Neural cell (in vitro differentiated cells): ENCODE results near the gene DSCAML1. TPM values are rescaled to one million over a fixed set of nuclear protein-coding genes. Genes with fewer than 3 reads are reported as not detected.

Source experiments
- H2AFZ ChIP-seq: fragments of 200-600, 300-800 bp; sonication (generic), shearing (Covaris generic); 2 replicates; pipeline ENCODE4 v1.6.0; 2014; ENCODE audit warnings: low read depth, mild to moderate bottlenecking, antibody characterized with exemption, low read length, moderate library complexity
- H3F3A ChIP-seq: fragments of 200-600 bp; shearing (Covaris generic); 2 replicates; pipeline ENCODE4 v1.6.1; 2016; ENCODE audit warnings: mild to moderate bottlenecking, moderate library complexity, mixed read lengths, antibody characterized with exemption, low read length; ENCODE audit not compliant: insufficient read depth, poor library complexity, severe bottlenecking
- H3K27ac ChIP-seq: fragments of 200-600, 300-800 bp; sonication (generic), shearing (Covaris generic); 2 replicates; pipeline ENCODE4 v1.5.1; 2014; ENCODE audit warnings: mild to moderate bottlenecking, low read length, moderate library complexity
- H3K27me3 ChIP-seq: fragments of 300-800, 200-600 bp; sonication (generic), shearing (Covaris generic); 2 replicates; pipeline ENCODE4 v1.6.0; 2014; ENCODE audit warnings: mild to moderate bottlenecking, low read depth, low read length, moderate library complexity; ENCODE audit not compliant: insufficient read depth
- H3K36me3 ChIP-seq: fragments of 300-800, 200-600 bp; sonication (generic), shearing (Covaris generic); 2 replicates; pipeline ENCODE4 v1.5.1; 2014; ENCODE audit warnings: mild to moderate bottlenecking, antibody characterized with exemption, low read length, moderate library complexity; ENCODE audit not compliant: insufficient read depth
- H3K4me2 ChIP-seq: fragments of 300-800, 200-600 bp; sonication (generic), shearing (Covaris generic); 2 replicates; pipeline ENCODE4 v1.6.0; 2014; ENCODE audit warnings: mild to moderate bottlenecking, low read length
- H3K4me3 ChIP-seq: fragments of 300-800, 200-600 bp; sonication (generic), shearing (Covaris generic); 2 replicates; pipeline ENCODE4 v1.5.1; 2014; ENCODE audit warnings: mild to moderate bottlenecking, low read length, moderate library complexity
- H3K79me2 ChIP-seq: fragments of 200-600 bp; shearing (Covaris generic); replicated peaks from 2 replicates; pipeline ENCODE4 v1.6.0; 2014; ENCODE audit warnings: mild to moderate bottlenecking, low read length, moderate library complexity; ENCODE audit not compliant: insufficient read depth
- H3K9ac ChIP-seq: fragments of 300-800, 200-600 bp; sonication (generic), shearing (Covaris generic); 2 replicates; pipeline ENCODE4 v1.6.1; 2016; ENCODE audit warnings: mild to moderate bottlenecking, low read length, mixed read lengths
- H3K9me2 ChIP-seq: fragments of 200-600 bp; shearing (Covaris generic); 2 replicates; pipeline ENCODE4 v1.6.1; 2016; ENCODE audit warnings: mild to moderate bottlenecking, low read length, mixed read lengths; ENCODE audit not compliant: insufficient read depth
- H3K9me3 ChIP-seq: fragments of 200-600, 300-800 bp; sonication (generic), shearing (Covaris generic); 2 replicates; pipeline ENCODE4 v1.6.1; 2016; ENCODE audit warnings: mild to moderate bottlenecking, mixed run types, low read length, moderate library complexity, mixed read lengths
- H4K20me1 ChIP-seq: fragments of 200-600 bp; shearing (Covaris generic); 2 replicates; pipeline ENCODE4 v1.6.1; 2016; ENCODE audit warnings: mild to moderate bottlenecking, mixed run types; ENCODE audit not compliant: insufficient read depth
- CTCF ChIP-seq: fragments of 450-650 bp; IDR thresholded peaks from 2 replicates; pipeline ENCODE4 v1.5.1; 2014; ENCODE audit warnings: antibody characterized with exemption, mild to moderate bottlenecking, moderate library complexity; ENCODE audit not compliant: poor library complexity, severe bottlenecking
- EP300 ChIP-seq: fragments of 450-650 bp; conservative IDR thresholded peaks from 2 replicates; pipeline ENCODE4 v1.6.1; 2014; ENCODE audit warnings: antibody characterized with exemption, mild to moderate bottlenecking, moderate library complexity; ENCODE audit not compliant: poor library complexity, severe bottlenecking
- EZH2 ChIP-seq: fragments of 200-600, 300-800 bp; shearing (Covaris generic), sonication (generic); IDR thresholded peaks from 2 replicates; pipeline ENCODE4 v1.6.1; 2014; ENCODE audit warnings: antibody characterized with exemption, low read length, borderline replicate concordance, mild to moderate bottlenecking; ENCODE audit not compliant: insufficient read depth, poor library complexity, severe bottlenecking
- MXI1 ChIP-seq: fragments of 450-650 bp; conservative IDR thresholded peaks from 2 replicates; pipeline ENCODE4 v1.6.1; 2014; ENCODE audit warnings: antibody characterized with exemption, mild to moderate bottlenecking; ENCODE audit not compliant: poor library complexity, severe bottlenecking
- POLR2AphosphoS5 ChIP-seq: IDR thresholded peaks from 2 replicates; pipeline ENCODE4 v1.6.1; 2012
- RAD21 ChIP-seq: fragments of 450-650 bp; conservative IDR thresholded peaks from 2 replicates; pipeline ENCODE4 v1.6.1; 2014; ENCODE audit warnings: antibody characterized with exemption, mild to moderate bottlenecking, moderate library complexity
- REST ChIP-seq: IDR thresholded peaks from 2 replicates; pipeline ENCODE4 v1.6.1; 2012; ENCODE audit warnings: borderline replicate concordance
- SMC3 ChIP-seq: fragments of 450-650 bp; conservative IDR thresholded peaks from 2 replicates; pipeline ENCODE4 v1.6.1; 2014; ENCODE audit warnings: antibody characterized with exemption, mild to moderate bottlenecking, moderate library complexity; ENCODE audit not compliant: poor library complexity
- TAF1 ChIP-seq: IDR thresholded peaks from 2 replicates; pipeline ENCODE4 v1.6.1; 2012; ENCODE audit warnings: low read depth
- polyA plus RNA-seq: library from polyadenylated mRNA; depleted of rRNA; stranded (reverse); fragments of >200 nt; gene quantifications from 2 replicates; pipeline ENCODE4 v1.2.3, GENCODE V29; 2014

The DSCAML1 gene
- polyA plus RNA-seq, 1 donor from 2014 or later = 1.3 TPM

GRCh38 chr11:117794135-117794534 lies 2.9 kb downstream of the DSCAML1 start:
- H3K9me2 ChIP-seq = no peaks in the 10 kb centered on the region
- no peak overlapping the region for H2AFZ ChIP-seq
- H3K79me2 ChIP-seq = no peaks in the 10 kb centered on the region
- peak overlapping the region; percentile 84 for H3K4me3 ChIP-seq
- no peaks in the 10 kb centered on the region for H3K9me3 ChIP-seq
- H3K4me2 ChIP-seq = no peak overlapping the region
- no peaks in the 10 kb centered on the region for H3F3A ChIP-seq
- H3K27me3 ChIP-seq = peaks cover 49% of the 10 kb centered on the region
- H4K20me1 ChIP-seq = no peaks in the 10 kb centered on the region
- H3K9ac ChIP-seq = no peak overlapping the region
- TF ChIP-seq MXI1 (no peak), REST (no peak), TAF1 (no peak), SMC3 (no peak), POLR2AphosphoS5 (peak; percentile 7), CTCF (no peak), RAD21 (no peak), EZH2 (no peak), EP300 (no peak)
- H3K36me3 ChIP-seq = no peaks in the 10 kb centered on the region
- H3K27ac ChIP-seq = no peak overlapping the region

GRCh38 chr11:117793583-117793982 lies 3.4 kb downstream of the DSCAML1 start:
- Histone ChIP-seq H3K27me3 (peaks cover 49% of the 10 kb centered on the region), H3K36me3 (no peaks in the 10 kb centered on the region), H2AFZ (no peak overlapping the region), H3F3A (no peaks in the 10 kb centered on the region), H3K79me2 (no peaks in the 10 kb centered on the region), H3K27ac (no peak overlapping the region), H4K20me1 (no peaks in the 10 kb centered on the region), H3K9me2 (no peaks in the 10 kb centered on the region), H3K4me3 (no peak overlapping the region), H3K9ac (no peak overlapping the region), H3K4me2 (no peak overlapping the region), H3K9me3 (no peaks in the 10 kb centered on the region)
- TF ChIP-seq POLR2AphosphoS5 (no peak), SMC3 (no peak), TAF1 (no peak), RAD21 (no peak), CTCF (no peak), EP300 (no peak), MXI1 (no peak), EZH2 (no peak), REST (no peak)
